Stimulated activated CD4-positive, alpha-beta T cell treated with anti-CD3 and anti-CD28 coated beads, Interleukin-4, amount 100 ng/mL, for 4 hours (primary cell): ENCODE results near the gene ECM1.

ENCODE experiments used
- DNase-seq, 2 experiments: peaks; one replicate each; pipeline ENCODE4 v3.0.0-alpha.2; 2020

Gene ECM1

DNA sequence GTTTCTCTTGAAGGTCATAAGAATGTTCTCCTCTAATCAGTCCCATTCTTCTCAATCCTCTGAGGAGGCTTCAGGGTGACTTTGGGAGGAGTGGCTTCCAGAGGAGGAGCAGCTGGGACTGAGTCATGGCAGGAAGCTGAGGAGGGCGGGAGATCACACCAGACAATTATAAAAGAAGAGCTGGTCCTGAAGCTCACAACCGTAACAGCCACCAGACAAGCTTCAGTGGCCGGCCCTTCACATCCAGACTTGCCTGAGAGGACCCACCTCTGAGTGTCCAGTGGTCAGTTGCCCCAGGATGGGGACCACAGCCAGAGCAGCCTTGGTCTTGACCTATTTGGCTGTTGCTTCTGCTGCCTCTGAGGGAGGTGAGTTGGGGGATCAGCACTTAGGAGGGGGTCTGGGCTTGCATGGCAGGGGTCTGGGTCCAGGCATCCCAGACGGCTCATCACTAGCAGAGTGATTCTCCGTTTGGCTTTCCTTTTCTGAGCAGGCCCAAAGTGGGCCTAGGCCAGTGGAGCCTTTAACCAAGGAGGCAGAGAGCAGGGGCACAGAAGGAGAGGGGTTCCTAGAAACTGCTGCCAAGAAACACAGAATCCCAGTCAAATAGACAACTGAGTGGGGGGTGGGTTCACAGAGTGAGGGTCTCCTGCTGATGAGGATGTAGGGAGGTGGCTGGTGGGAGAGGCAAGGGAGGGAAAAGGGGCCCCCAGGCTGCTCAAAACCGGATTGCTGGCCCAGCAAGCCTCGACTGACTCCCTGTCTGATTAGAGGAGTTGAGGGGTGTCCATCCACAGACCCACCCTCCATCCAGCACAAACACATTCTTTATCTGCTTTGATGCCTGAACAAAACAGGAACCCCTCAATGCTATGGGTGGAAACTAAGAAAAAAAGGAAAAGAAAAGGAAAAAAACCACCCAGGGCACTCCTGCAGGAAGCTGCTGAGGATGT is at the start of gene ECM1:
Gene ECM1 (plus strand): TSS at position 198 of the 953 bp plus-strand sequence. CDS start 101 bp downstream, at position 299.
- no peak for DNase-seq

DNA sequence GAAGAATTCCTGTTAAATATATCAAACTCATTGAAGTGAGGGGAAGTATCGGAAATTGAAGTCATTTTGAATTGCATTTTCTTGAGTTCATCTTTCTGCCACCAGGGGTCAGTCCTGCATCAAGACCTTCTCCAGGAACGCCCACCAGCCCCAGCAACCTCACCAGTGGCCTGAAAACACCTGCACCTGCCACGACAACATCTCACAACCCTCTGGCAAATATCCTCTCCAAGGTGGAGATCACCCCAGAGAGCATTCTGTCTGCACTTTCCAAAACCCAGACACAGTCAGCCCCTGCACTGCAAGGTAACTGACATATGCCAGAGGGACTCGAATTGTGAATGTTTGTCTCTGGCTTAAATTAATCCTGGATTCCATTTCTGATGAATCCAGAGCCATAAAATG is 43.5 kb upstream of the ECM1 start:
- peak; percentile 63 to 67 for DNase-seq

DNA sequence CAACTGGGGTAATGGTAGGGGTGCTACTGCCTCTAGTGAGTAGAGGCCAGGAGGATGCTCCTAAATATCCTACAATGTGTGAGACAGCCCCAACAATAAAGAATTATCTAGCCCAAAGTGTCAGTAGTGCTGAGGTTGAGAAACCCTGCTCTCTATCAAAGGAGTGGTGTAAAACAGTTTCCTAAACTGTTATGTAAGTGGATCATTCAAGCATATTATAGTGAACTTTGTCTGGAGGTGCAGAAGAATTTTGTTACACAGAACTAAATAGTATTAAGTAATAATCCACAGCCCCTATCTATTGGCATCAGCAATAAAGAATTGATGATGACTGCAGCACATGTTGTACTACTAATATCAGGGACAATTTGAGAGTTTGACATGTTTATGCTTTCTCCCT is 40.9 kb upstream of the ECM1 start:
- DNase-seq: no peak

DNA sequence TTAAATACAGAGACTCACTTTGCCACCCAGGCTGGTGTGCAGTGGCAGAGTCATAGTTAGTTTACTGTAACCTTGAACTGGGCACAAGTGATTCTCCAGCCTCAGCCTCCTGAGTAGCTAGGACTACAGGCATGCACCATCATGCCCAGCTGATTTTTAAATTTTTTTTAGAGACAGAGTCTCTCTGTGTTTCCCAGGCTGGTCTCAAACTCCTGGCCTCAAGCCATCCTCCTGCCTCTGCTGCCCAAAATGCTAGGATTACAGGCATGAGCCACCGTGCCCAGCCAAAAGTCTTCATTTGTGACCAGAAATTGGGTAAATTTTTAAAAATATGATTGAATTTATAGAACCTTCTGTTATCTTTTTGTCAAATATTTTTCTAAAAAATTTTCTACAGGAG is 38.6 kb upstream of the ECM1 start:
- DNase-seq: no peak

DNA sequence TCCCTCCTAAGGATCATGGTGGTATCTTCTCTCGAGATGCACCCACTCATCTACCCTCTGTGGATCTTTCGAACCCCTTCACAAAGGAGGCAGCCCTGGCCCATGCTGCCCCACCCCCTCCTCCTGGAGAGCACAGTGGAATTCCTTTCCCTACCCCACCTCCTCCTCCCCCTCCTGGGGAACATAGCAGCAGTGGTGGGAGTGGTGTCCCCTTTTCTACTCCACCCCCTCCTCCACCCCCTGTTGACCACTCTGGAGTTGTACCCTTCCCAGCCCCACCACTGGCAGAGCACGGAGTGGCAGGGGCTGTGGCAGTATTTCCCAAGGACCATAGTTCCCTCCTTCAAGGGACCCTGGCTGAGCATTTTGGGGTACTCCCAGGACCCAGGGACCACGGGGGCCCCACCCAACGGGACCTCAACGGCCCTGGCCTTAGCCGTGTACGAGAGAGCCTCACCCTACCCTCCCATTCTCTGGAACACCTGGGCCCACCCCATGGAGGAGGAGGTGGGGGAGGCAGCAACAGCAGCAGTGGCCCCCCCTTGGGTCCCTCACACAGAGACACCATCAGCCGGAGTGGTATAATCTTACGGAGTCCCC is 35.2 kb upstream of the ECM1 start:
- DNase-seq: no peak

DNA sequence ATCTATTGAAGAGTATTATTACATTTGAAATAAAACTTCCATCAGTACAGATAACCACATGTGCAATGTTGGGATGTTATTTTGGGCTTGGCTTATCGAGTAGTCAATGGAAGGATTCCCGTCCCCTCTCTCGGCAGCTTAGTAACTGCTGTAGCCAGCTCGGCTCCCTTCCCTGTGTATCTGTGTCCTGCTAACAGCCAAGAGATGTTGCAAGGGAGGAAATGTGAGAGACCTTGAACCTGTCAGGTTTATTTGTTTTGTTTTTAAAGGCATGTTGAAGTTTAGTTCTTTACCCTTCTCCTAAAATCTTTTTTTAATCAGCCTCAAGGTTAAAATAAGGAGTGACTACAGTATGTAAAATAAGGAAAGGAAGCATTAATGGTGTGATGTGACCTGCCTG is 34.2 kb upstream of the ECM1 start:
- DNase-seq: no peak

DNA sequence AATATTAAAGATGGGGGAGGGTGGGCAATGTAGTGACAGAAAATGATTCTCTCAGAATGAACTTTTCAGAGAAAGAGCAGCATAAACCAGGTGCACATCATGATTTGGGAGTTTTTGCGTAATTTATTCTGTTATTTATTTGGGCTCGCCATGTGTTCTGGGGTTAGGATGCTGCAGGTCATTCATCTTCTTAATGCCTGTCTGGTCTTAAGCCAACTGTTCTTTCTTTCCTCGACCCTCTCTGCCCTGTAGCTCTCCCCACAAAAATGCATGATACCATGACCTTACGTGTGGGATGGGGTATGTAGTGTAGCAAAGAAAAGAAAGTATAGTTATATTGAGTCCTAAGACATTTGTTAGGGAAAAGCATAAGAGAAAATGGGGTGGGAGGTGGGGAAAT is 33.0 kb upstream of the ECM1 start:
- DNase-seq: no peak

DNA sequence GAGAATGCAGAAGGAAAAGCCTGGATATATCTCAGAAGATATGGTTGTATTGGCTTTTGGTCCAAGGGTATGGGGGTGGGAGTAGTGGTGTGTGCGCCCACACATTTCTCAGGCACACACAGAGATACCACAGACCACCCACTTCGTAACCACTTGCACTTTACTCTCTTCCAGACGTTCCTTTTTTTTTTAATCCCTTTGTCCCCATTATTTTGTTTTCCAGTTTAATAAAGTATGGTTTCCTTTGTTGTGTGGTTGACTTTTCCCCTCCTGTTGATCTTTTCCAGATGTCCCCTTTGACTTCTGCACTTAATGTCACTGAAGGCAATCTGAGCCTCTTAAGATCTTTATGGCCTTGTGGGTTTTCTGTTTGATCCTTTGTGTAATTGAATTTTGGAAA is 31.2 kb upstream of the ECM1 start:
- DNase-seq: no peak

DNA sequence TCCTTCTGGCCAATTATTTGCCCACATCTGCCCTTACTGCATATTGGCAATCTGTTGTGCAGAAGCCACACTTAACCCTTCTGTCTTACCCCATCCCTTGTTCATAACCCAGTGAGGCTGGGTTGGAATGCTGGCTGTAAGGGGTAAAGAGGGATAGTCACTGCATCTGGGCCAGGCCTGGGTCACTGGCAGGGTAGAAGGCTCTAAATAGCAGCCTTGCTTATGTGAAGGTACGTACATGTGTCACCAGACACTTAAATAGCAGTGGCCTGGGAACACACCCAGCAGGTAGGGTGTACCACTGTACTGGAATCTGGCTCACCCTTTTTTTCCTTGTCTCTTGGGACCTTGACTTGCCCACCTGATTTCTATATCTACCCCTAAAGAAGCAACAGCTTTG is 30.6 kb upstream of the ECM1 start:
- DNase-seq: no peak

DNA sequence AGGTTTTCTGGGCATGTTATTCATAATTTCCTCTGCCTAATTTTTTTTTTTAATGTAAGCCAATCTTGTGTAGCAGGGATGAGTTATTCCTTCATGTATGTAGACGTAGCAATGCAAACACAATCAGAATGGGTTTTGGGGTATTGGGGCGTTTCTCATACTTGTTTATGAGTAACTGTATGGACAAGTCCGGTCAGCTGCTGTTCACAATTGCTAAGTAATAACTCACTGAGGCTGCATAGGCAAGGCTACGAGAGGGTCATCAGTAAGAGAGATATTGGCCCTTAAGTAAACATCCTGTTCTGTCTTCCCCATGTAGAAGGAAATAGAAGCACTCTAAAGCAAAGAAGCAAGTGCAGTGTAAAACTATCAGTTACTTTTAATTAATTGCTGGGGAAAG is 30.2 kb upstream of the ECM1 start:
- no peak for DNase-seq

DNA sequence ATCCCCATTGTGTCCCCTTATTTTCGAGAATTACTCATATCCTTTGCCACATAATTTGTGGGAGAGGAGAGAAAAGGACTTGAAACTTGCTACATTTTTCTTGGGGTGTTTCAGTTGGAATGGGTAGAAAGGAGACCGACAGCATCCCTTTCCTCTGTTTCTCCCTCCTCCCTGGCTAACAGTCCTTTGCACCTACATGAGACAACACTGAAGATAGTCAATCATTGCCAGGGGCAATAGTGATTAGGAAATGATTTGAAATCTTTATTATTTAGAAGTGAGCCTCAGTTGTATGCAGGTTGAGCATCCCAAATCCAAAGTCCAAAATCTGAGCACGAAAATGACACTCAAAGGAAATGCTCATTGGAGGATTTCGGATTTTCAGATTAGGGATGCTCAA is 28.5 kb upstream of the ECM1 start:
- no peak for DNase-seq

DNA sequence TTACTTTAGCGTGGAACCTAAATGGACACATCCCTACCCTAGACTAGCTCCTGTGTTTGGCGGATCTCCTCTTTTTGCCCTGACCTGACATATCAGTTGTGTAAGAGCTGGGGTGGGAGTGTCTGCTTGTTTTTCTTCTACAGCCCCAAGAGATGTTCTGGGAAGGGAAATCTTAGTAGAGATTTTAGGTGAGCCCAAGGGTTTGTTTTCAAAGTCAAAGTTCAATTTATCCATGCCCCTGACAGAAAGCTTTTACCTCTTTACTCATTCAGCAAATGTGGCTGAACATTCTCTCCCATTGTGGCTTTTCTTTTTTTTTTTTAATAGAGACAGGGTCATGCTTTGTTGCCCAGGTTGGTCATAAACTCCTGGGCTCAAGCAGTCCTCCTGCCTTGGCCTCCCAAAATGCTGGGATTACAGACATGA is 28.0 kb upstream of the ECM1 start:
- no peak for DNase-seq

DNA sequence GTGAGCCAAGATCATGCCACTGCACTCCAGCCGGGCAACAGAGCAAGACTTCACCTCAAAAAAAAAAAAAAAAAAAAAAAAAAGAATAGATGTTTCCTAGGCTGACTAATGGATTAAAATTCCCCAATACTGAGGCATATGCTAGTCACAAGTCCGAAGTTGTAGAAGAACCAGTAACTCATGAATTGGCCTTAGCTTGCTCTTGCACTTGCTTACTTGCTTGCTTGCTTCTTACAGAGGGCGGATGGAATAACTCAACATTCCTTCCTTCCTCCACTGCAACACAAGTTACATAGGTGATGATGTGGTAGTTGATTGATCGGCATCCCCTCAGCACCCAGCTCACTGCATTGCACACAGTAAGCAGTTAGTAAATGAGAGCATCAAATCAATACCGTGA is 23.5 kb upstream of the ECM1 start:
- no peak for DNase-seq

DNA sequence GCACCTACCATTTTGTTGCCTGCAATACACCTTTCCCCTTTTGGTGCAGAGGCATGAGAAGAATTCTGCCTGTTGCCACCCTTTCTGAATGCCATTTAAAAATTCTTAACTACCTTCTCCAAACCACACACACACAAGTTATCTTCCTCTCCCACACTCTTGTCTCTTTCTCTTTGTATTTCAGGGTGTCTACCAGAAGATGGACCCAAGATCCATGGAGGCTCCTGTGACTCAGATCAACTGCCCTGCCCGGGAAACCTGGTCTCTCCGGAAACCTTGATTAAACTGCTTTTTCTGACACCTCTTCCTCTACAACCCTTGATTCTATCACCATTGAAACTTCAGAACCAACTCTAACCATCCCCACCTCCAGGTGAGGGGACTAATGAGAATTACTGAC is 23.0 kb upstream of the ECM1 start:
- no peak for DNase-seq

DNA sequence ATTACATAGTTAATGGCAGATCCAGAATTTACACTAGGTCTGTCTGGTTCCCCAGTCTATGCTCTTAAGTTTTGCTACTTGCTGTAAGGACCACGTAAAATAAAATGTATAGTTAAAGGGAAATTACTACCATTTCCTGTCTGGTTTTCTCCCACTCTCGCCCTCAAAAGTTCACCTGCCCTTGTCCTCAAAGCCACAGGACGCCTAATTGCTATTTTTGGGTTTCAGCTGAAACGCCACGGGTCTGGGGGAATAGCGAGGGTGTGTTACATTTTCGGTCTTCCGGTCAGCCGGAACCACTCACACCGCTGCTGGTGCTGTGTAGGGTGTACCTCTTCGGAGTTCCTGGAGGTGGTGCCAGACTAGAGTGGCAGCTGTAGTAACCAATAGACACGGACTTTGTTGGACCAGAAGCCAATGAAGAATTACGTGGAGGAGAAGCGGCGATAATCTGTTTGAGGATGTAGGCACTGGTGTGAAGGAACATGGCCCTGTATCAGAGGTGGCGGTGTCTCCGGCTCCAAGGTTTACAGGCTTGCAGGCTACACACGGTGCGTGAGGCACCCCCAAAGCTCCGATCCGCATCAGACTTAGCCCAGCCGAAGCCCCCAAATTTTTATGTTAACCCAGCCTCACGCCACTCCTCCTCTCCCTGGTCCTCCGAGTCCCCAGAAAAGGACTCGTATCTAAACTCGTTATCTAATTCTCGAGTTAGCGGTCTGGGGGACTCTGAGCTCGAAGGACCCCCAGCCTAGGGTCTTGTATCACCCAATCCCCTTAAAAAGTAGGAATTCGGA is 20.7 kb upstream of the ECM1 start, which contains the start of gene TARS2:
Gene TARS2 (plus strand): TSS at position 454 of the 797 bp plus-strand sequence. CDS start 32 bp downstream, at position 486.
- peak; percentile 85 to 94 for DNase-seq

DNA sequence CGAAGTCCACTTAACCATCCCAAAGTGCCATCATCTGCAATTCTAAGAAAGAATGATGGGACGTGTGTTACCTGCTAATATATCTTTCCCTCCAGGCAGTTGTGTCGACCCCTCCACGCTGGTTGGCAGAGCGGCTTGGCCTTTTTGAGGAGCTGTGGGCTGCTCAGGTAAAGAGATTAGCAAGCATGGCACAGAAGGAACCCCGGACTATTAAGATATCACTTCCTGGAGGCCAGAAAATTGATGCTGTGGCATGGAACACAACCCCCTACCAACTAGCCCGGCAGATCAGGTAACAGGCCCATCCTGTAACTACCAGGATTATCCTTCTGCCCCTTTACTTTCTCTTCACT is 20.2 kb upstream of the ECM1 start:
- no peak for DNase-seq

DNA sequence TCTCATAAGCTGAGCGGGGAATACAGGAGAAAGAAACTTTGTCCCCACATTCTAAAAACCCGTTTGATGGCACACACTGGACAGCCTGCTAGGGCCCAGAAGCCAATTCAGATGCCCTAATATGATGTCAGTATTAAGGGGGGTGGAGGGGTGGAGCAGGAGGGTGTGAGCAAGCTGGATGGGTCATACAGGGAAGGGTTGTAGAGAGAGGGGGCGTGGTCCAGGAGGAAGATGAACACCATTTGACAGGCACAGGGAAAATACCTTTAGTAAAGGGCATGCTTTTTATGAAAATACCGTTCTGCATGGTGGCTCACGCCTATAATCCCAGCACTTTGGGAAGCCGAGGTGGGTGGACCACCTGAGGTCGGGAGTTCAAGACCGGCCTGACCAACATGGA is 14.7 kb upstream of the ECM1 start:
- DNase-seq: no peak

DNA sequence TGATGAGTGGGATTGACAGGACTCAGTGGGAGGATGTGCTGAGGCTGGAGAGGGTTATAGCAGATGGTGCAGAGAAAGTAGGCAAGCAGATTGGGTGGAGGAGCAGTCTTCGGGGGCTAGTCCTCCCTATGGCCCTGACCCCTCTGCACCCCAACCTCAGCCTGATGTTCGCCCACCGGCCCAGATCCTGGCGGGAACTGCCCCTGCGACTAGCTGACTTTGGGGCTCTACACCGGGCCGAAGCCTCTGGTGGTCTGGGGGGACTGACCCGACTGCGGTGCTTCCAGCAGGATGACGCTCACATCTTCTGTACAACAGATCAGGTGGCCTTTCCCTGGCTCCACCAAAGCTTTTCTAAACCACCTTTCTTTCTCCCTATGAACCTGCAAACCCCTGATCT is 9.6 kb upstream of the ECM1 start:
- DNase-seq: no peak

DNA sequence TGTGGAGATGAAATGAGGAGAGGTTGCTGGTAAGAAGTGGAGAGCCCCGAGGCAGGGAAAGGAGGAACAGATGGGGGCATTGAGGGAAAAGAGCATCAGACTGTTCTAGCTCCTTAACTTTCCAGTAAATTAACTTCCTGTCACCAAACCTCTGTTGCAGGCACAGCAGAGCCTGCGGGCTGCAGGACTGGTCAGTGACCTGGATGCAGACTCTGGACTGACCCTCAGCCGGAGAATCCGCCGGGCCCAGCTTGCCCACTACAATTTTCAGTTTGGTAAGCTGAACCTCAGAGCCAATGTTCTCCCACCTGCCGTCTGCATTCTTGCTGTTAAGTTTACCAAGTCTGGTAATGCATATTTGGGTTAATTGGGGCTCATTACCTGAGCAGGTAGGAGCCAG is 2.5 kb upstream of the ECM1 start:
- no peak for DNase-seq

DNA sequence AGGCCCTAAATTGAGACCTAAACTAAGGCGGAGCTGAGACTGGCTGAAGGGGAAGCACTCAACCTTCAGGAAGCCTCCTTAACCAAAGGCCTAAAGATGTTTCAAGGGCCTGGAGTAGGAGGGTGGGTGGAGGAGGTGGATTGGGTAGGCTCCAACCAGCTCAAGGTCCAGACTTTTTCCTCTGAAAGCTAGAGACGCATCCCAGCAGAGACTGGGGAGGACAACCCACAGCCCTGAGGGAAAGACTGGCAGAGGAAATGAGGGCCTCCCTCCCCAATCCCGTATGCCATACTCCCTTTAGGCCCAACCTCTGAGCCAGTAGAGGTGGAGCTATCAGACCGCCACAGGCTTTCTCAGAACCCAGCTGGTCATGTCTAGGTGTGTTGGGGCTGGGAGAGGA is 1.1 kb downstream of the ECM1 start:
- DNase-seq: no peak

DNA sequence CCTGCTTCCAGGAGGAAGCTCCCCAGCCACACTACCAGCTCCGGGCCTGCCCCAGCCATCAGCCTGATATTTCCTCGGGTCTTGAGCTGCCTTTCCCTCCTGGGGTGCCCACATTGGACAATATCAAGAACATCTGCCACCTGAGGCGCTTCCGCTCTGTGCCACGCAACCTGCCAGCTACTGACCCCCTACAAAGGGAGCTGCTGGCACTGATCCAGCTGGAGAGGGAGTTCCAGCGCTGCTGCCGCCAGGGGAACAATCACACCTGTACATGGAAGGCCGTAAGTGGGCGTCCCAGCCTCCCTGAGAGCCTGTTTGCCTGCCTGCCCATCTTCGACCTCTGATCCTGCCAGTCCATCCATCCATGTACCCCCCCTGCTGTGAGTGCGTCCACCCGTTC is 3.6 kb downstream of the ECM1 start:
- DNase-seq: no peak

DNA sequence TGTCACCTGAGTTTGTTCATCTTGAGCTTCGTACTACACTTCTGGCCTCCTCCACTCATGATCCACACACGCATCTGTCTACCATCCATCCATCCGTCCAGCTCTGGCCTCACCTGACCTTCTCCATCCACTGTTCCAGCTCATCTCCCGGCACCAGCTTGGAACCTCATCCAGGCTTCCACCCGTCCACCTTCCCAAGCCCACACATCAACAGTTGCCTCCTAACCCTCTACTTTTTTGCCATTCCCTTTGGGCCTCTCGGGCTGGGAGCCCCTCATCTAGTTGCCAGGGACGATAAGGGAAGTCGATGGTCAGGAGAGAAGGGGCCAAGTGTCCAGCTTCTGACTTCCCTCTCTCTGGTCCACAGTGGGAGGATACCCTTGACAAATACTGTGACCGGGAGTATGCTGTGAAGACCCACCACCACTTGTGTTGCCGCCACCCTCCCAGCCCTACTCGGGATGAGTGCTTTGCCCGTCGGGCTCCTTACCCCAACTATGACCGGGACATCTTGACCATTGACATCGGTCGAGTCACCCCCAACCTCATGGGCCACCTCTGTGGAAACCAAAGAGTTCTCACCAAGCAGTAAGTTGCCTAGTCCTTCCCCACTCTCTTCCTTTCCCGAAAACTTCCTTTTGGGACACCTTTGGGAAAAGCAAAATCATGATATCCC is 4.2 kb downstream of the ECM1 start:
- DNase-seq: no peak

DNA sequence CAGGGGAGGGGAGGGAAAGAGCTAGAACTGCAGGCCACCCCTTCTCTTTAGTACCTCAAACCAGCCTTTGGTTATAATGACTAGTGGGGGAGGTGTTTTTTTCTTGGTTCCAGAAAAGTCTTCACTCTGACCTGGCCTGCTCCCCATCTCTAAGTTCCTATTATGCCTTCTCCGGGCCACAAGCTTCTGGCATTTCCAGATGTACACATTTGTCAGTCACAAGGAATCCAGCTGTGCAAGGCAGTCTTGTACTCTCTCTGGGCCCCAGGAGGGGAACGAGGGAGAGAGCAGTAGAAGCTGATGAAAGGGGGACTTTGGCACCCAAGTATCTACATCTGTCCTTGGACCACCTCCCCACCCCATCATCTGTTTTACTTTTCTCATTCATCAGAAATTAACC is 4.9 kb downstream of the ECM1 start:
- no peak for DNase-seq
